Measurements from ENCODE around the gene HENMT1.

Gene HENMT1

GRCh38 chr1:108670131-108670773, 9.4 kb upstream of the HENMT1 start:
- no peak for TF ChIP-seq SIN3A (IDR thresholded peaks at IDR 0.05; ENCODE audit: borderline replicate concordance, insufficient read depth, low read length)
- no peak for TF ChIP-seq FOXP2 (optimal IDR thresholded peaks at IDR 0.05; ENCODE audit: borderline replicate concordance, extremely low read depth, extremely low read length, insufficient read depth)
- TF ChIP-seq POLR2AphosphoS5 (IDR thresholded peaks at IDR 0.05; ENCODE audit: low read depth, low read length): no peak
- TF ChIP-seq TAF1 (IDR thresholded peaks at IDR 0.05; ENCODE audit: borderline replicate concordance, insufficient read depth, low read length): no peak
- TF ChIP-seq REST (IDR thresholded peaks at IDR 0.05; ENCODE audit: insufficient read depth in 1 of 2, low read depth in 2 of 2, low read length in 2 of 2): no peak

GRCh38 chr1:108669679-108670078, 8.8 kb upstream of the HENMT1 start:
- no peak for TF ChIP-seq FOXP2 (optimal IDR thresholded peaks at IDR 0.05; ENCODE audit: borderline replicate concordance, extremely low read depth, extremely low read length, insufficient read depth)
- TF ChIP-seq SIN3A (IDR thresholded peaks at IDR 0.05; ENCODE audit: borderline replicate concordance, insufficient read depth, low read length): no peak
- TF ChIP-seq POLR2AphosphoS5 (IDR thresholded peaks at IDR 0.05; ENCODE audit: low read depth, low read length): no peak
- TF ChIP-seq REST (IDR thresholded peaks at IDR 0.05; ENCODE audit: insufficient read depth in 1 of 2, low read depth in 2 of 2, low read length in 2 of 2): no peak
- no peak for TF ChIP-seq TAF1 (IDR thresholded peaks at IDR 0.05; ENCODE audit: borderline replicate concordance, insufficient read depth, low read length)

GRCh38 chr1:108668777-108669176, 7.9 kb upstream of the HENMT1 start:
- TF ChIP-seq SIN3A (IDR thresholded peaks at IDR 0.05; ENCODE audit: borderline replicate concordance, insufficient read depth, low read length): no peak

- TF ChIP-seq FOXP2 (optimal IDR thresholded peaks at IDR 0.05; ENCODE audit: borderline replicate concordance, extremely low read depth, extremely low read length, insufficient read depth) (no peak), POLR2AphosphoS5 (IDR thresholded peaks at IDR 0.05; ENCODE audit: low read depth, low read length) (no peak), REST (IDR thresholded peaks at IDR 0.05; ENCODE audit: insufficient read depth in 1 of 2, low read depth in 2 of 2, low read length in 2 of 2) (no peak), TAF1 (IDR thresholded peaks at IDR 0.05; ENCODE audit: borderline replicate concordance, insufficient read depth, low read length) (no peak), SIN3A (IDR thresholded peaks at IDR 0.05; ENCODE audit: borderline replicate concordance, insufficient read depth, low read length) (no peak)
Measured at GRCh38 chr1:108665771-108666170, 4.9 kb upstream of the HENMT1 start.

GRCh38 chr1:108665067-108665466, 4.2 kb upstream of the HENMT1 start:
- TF ChIP-seq SIN3A (IDR thresholded peaks at IDR 0.05; ENCODE audit: borderline replicate concordance, insufficient read depth, low read length): no peak

GRCh38 chr1:108664481-108664880, 3.6 kb upstream of the HENMT1 start:
- TF ChIP-seq REST (IDR thresholded peaks at IDR 0.05; ENCODE audit: insufficient read depth in 1 of 2, low read depth in 2 of 2, low read length in 2 of 2): no peak
- TF ChIP-seq POLR2AphosphoS5 (IDR thresholded peaks at IDR 0.05; ENCODE audit: low read depth, low read length): no peak
- no peak for TF ChIP-seq SIN3A (IDR thresholded peaks at IDR 0.05; ENCODE audit: borderline replicate concordance, insufficient read depth, low read length)
- no peak for TF ChIP-seq TAF1 (IDR thresholded peaks at IDR 0.05; ENCODE audit: borderline replicate concordance, insufficient read depth, low read length)
- no peak for TF ChIP-seq FOXP2 (optimal IDR thresholded peaks at IDR 0.05; ENCODE audit: borderline replicate concordance, extremely low read depth, extremely low read length, insufficient read depth)

Data from PFSK-1 (cell line).